NCI-H2196 (cell line): Measurements from ENCODE around the gene HSPB6.
A peak's percentile ranks its signal among the peaks of the same experiment; 100 is the strongest.

Source experiments
- DNase-seq: peaks from one replicate; lab custom pipeline; 2025; ENCODE audit not compliant: unreplicated experiment; lab: John Stamatoyannopoulos, UW

Gene HSPB6

GRCh38 chr19:35717665-35718344, 39.0 kb downstream of the HSPB6 start, which contains the start of gene KMT2B:
TSS of gene KMT2B (plus strand) at chr19:35718003. CDS start at chr19:35718019, 16 bp downstream.
- peak; percentile 93 for DNase-seq

GRCh38 chr19:35716801-35717664, 39.8 kb downstream of the HSPB6 start:
- peak; percentile 87 for DNase-seq

GRCh38 chr19:35715981-35716800, 40.6 kb downstream of the HSPB6 start:
- DNase-seq: no peak

GRCh38 chr19:35715355-35715809, 41.4 kb downstream of the HSPB6 start:
- DNase-seq: no peak

GRCh38 chr19:35714601-35715354, 42.1 kb downstream of the HSPB6 start:
- DNase-seq: peak; percentile 17

GRCh38 chr19:35713904-35714495, 42.8 kb downstream of the HSPB6 start:
- DNase-seq: no peak

GRCh38 chr19:35713506-35713850, 43.4 kb downstream of the HSPB6 start:
- no peak for DNase-seq

- DNase-seq: no peak
Observed at GRCh38 chr19:35712567-35713505, 44.0 kb downstream of the HSPB6 start.

GRCh38 chr19:35710784-35711723, 45.8 kb downstream of the HSPB6 start:
- no peak for DNase-seq

- no peak for DNase-seq
Observed at GRCh38 chr19:35708391-35708790, 48.4 kb downstream of the HSPB6 start.
